Skeletal muscle tissue (tissue), 4 donors: Measurements from ENCODE around the gene TXNRD1. TPM values are rescaled to one million over a fixed set of nuclear protein-coding genes. Genes with fewer than 3 reads are reported as not detected.

Experiments used
- H3K27ac ChIP-seq: one replicate; pipeline ENCODE4 v1.7.0; 2013; ENCODE audit warnings: mild to moderate bottlenecking, low read depth, low read length, inconsistent platforms
- H3K27me3 ChIP-seq, 3 donors: one replicate each; pipeline ENCODE4 v1.7.0; 2013; ENCODE audit warnings: low read length in 3 of 3; ENCODE audit not compliant: control insufficient read depth in 3 of 3, insufficient read depth in 3 of 3
- H3K36me3 ChIP-seq, 3 donors: one replicate each; pipeline ENCODE4 v1.7.0; 2013; ENCODE audit warnings: low read length in 3 of 3; ENCODE audit not compliant: control insufficient read depth in 3 of 3, insufficient read depth in 3 of 3
- H3K4me1 ChIP-seq, 3 donors: one replicate each; pipeline ENCODE4 v1.7.0; 2013; ENCODE audit warnings: low read length in 3 of 3, mild to moderate bottlenecking in 3 of 3; ENCODE audit not compliant: control insufficient read depth in 3 of 3, insufficient read depth in 3 of 3
- H3K4me3 ChIP-seq, 3 donors: one replicate each; pipeline ENCODE4 v1.7.0; 2013; ENCODE audit warnings: low read length in 3 of 3
- H3K9ac ChIP-seq, 3 donors: one replicate each; pipeline ENCODE4 v1.7.0; 2013; ENCODE audit warnings: low read length in 3 of 3, mild to moderate bottlenecking in 3 of 3, moderate library complexity in 2 of 3, low read depth in 1 of 3
- H3K9me3 ChIP-seq, 3 donors: one replicate each; pipeline ENCODE4 v1.7.0; 2013; ENCODE audit warnings: low read length in 3 of 3; ENCODE audit not compliant: control insufficient read depth in 3 of 3
- total RNA-seq: library from RNA; depleted of rRNA; stranded (reverse); fragments of >200 nt; gene quantifications from one replicate; pipeline ENCODE4 v1.2.3, GENCODE V29; 2014
- donor health status: Osteomylitis.

TXNRD1 gene
- total RNA-seq, 1 donor from 2014 or later, result 41.2 TPM

DNA sequence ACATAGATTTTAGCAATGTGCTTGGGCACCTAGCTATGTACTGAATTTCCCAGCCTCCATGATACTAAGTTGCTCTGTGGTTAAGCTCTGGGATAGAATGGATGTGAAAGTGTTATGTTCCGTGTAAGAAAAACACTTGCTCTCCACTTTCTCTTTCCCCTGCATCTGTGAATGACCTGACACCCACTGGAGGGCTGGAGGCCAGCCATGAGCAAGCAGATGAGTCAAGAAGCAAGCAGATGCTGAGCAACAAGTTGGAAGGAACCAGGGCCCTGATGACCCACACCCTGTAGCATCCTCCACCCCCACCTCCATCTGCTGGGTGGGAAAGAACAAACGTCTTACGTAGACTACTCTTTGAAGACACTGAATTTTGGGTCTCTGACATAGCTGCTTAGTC, 144.6 kb downstream of the TXNRD1 start:
- Histone ChIP-seq H3K4me1 (no peaks in the 10 kb centered on the region), H3K36me3 (peaks cover 0 to 3% (median under 1%) of the 10 kb centered on the region in 3 donors), H3K9ac (no peak overlapping the region), H3K27ac (no peak overlapping the region), H3K4me3 (no peak overlapping the region), H3K27me3 (no peaks in the 10 kb centered on the region), H3K9me3 (peaks cover 0 to 4% (median 0%) of the 10 kb centered on the region in 3 donors)

DNA sequence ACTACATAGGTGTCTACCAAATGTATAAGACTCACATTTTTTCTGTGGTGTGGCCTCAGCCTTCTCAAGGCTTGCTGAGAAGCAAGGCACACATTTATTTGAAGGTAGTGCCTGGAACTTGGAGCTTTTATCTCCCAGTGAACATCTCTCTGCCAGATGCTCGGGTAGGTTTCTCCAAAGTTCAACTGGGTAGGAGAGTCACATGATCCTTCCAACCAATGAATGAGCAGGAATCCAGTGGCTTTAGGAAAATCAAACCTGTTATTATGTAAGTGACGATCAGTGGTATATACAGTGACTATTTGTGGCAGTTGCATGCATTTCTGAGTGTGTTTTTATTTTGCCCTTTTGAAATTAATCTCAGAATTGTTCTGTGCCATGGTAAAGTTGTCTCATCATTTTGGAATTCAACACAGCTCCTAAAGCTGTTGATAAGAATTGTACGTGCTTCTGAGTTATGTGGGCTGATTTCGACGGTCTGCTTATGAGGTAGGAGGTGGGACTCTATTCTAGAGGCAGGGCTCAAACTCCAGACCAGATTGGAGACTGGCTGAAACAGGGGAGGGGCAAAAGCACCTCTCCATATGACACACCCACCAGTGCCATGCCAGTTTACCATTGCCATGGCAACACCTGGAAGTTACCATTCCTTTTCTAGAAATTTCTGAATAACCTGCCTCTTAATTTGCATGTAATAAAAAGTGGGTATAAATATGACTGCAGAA, 145.6 kb downstream of the TXNRD1 start:
- no peak overlapping the region for H3K4me3 ChIP-seq
- no peak overlapping the region for H3K9ac ChIP-seq
- peaks cover 0 to 4% (median 0%) of the 10 kb centered on the region in 3 donors for H3K9me3 ChIP-seq
- H3K27me3 ChIP-seq, result no peaks in the 10 kb centered on the region
- H3K36me3 ChIP-seq, result peaks cover 0 to 3% (median 0%) of the 10 kb centered on the region in 3 donors
- H3K27ac ChIP-seq, result no peak overlapping the region
- H3K4me1 ChIP-seq, result no peaks in the 10 kb centered on the region

DNA sequence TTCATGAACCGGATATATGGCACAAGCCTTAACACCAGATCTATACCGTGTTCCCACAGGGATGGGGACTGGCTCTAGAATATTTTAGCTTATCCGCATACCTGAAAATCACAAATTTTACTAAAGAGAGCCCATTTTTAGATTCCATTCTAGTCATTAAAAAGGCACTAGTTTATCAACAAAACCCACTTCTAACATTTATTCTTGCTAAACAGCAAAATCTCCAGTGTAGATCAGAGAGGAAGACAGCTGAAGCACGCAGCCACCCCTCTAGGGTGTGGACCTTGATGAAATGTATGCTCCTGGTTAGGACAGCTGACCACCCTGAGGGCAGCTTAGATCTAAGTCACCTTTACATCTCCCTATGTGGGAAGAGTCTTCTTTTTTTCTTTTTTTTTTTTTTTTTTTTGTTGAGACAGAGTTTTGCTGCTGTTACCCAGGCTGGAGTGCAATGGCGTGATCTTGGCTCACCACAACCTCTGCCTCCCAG, 150.4 kb downstream of the TXNRD1 start:
- no peak overlapping the region for H3K27ac ChIP-seq
- no peaks in the 10 kb centered on the region for H3K36me3 ChIP-seq
- H3K9me3 ChIP-seq, result no peaks in the 10 kb centered on the region
- no peaks in the 10 kb centered on the region for H3K4me1 ChIP-seq
- no peak overlapping the region for H3K9ac ChIP-seq
- no peak overlapping the region for H3K4me3 ChIP-seq
- no peaks in the 10 kb centered on the region for H3K27me3 ChIP-seq

DNA sequence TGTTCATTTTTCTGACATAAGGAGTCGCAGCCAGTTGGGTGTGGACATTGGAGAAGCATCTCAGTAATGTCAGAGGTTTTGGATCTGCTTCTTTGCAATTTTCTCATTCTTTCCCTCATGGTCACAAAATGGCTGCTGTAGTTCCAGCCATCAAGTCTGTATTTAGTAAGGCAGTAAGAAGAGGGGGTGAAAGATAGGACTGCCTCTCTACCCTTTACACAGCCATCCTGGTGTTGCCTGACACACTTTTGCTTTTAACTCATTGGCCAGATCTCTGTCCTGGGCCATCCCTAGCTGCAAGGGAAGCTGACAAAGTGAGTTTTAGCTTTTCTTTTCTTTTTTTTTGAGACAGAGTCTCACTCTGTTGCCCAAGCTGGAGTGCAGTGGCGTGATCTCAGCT, 154.1 kb downstream of the TXNRD1 start:
- no peaks in the 10 kb centered on the region for H3K27me3 ChIP-seq
- no peak overlapping the region for H3K27ac ChIP-seq
- H3K4me3 ChIP-seq, result no peak overlapping the region
- H3K9ac ChIP-seq, result no peak overlapping the region
- no peaks in the 10 kb centered on the region for H3K4me1 ChIP-seq
- H3K9me3 ChIP-seq, result no peaks in the 10 kb centered on the region
- H3K36me3 ChIP-seq, result no peaks in the 10 kb centered on the region

DNA sequence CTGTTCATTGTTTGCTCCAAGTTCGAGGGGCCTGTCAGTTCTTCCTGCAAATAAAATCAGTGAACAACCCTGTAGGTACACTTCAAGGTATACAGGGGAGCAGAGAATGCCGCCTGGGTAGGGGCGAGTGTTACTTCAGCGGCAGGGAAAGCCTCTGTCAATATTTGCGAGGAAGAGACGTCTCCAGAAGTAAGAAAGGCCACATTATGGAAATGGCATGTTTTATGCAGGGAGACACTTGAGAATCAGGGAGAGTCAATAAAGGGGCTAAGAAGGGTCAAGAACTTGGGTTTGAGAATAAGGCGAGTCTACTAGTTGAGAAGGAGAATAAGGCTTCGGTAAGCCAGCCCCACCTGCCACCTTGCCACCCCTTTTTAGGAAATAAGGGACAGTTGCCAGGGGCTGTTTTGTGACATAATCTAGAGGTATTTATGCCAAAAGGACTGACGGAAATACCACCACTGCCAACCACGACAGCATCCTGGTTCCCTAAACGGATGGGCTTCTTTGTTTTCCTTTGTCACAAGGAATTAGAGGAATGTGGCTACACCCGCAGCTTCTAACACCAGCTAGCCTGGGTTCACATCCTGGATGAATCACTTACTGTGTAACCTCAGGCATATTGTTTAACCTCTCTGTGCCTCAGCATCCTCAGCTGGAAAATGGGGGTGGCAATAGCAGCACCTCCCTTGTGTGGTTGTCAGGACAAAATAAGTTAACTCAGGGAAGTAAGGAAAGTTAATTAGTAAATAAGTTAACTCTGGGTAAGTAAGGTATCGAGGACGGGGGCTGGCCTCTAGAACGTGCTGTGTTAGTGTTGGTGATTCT, 155.7 kb downstream of the TXNRD1 start:
- Histone ChIP-seq H3K4me3 (no peak overlapping the region), H3K9ac (no peak overlapping the region), H3K27ac (no peak overlapping the region), H3K27me3 (no peaks in the 10 kb centered on the region), H3K4me1 (no peaks in the 10 kb centered on the region), H3K9me3 (no peaks in the 10 kb centered on the region), H3K36me3 (no peaks in the 10 kb centered on the region)

DNA sequence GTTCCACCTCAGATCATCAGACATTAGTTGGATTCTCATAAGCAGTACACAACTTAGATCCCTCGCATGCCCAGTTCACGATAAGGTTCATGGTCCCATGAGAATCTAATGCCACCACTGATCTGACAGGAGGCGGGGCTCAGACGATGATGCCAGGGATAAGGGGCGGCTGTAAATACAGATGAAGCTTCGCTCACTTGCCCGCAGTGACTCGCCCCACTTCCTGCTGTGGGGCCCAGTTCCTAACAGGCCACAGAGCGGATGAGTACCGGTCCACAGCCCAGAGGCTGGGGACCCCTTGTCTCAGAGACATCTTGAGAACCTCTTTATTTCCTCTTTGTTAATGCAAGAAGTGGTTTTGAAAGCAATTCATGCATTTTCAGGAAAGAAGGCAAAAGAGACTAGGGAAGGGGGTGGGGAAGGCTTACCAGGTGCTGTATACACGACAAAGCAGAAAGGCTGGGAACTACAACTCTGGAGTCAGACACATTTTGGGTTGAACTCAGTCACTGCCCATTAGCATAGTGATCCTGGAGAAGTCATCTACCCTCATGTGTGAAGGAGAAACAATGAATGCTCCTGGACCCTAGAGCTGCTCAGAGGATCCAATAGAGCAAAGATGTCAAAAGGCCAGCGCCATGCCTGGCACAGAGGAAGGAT, 156.6 kb downstream of the TXNRD1 start:
- Histone ChIP-seq H3K27me3 (no peaks in the 10 kb centered on the region), H3K36me3 (no peaks in the 10 kb centered on the region), H3K9ac (no peak overlapping the region), H3K4me1 (no peaks in the 10 kb centered on the region), H3K27ac (no peak overlapping the region), H3K9me3 (no peaks in the 10 kb centered on the region), H3K4me3 (no peak overlapping the region)

DNA sequence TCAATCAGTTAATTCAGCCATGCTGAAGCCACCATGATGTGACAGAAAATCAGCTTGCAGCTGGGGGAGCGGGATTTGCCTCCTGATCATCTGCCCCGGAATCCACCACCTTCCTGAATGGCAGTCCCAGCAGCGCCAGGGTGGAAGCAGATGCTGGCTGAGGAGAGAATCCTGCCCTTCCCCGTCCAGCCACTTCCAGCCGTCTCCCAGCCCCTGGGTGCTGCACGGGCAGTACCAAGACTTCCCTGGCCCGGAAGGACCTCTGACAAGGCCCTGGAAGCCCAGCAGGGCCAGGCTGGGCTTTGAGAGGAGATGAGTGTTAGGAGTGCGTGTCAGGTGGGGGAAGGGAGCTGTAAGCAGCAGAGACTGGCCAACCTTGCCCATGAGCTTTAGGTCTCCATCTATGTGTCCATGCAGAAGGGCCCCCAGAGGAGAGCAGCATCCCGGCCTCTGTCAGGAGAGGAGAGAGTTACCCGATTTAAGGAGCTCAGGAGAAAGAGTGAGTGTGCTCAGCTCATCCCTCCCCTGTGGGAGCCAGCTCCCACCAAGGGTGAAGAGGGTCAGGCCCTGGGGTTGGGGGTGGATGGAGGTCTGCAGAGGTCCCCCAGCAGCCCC, 157.2 kb downstream of the TXNRD1 start:
- Histone ChIP-seq H3K4me3 (no peak overlapping the region), H3K4me1 (no peaks in the 10 kb centered on the region), H3K36me3 (no peaks in the 10 kb centered on the region), H3K9me3 (no peaks in the 10 kb centered on the region), H3K9ac (no peak overlapping the region), H3K27ac (no peak overlapping the region), H3K27me3 (no peaks in the 10 kb centered on the region)

DNA sequence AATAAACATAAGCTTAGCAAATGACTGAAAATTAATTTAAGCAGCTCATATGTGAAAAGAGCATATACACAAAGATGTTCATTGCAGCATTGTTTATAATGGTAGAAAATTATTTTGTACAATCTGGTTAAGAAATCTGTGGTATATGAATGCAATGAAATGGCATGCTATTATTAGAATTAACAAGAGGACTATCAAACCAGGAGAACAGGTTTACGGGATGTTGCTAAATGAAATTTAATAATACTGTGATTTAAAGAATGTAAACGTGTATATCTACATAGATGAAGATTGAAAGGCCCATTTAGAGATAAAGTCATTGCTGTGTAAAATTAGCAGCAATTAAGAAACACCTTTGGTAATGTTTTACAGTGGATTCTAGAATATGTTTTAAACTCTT, 158.5 kb downstream of the TXNRD1 start:
- no peak overlapping the region for H3K9ac ChIP-seq
- no peaks in the 10 kb centered on the region for H3K4me1 ChIP-seq
- H3K27me3 ChIP-seq, result no peaks in the 10 kb centered on the region
- no peaks in the 10 kb centered on the region for H3K36me3 ChIP-seq
- H3K4me3 ChIP-seq, result no peak overlapping the region
- H3K27ac ChIP-seq, result no peak overlapping the region
- no peaks in the 10 kb centered on the region for H3K9me3 ChIP-seq

DNA sequence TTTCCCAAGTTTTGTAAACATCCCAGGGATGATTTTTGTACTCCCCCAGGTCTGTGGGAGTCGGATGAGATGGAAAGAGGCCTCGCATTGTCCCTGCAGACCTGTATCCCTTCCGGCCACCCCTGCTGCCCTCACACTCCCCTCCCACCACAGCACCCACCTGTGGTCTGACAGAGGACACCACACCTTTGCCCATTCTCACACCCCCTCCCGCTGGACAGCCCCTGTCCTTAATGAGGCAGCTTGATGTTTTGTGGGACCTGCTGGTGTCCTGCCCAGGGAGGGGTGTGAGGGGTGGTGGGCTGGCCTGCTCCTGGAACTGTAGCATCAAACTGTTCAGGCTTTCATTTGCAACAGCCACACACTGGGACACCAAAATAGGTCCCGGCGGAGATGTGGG, 159.2 kb downstream of the TXNRD1 start:
- Histone ChIP-seq H3K9me3 (no peaks in the 10 kb centered on the region), H3K4me3 (no peak overlapping the region), H3K27me3 (no peaks in the 10 kb centered on the region), H3K4me1 (no peaks in the 10 kb centered on the region), H3K27ac (no peak overlapping the region), H3K9ac (no peak overlapping the region), H3K36me3 (no peaks in the 10 kb centered on the region)
